IMR-90 (cell line): Measurements from ENCODE around the gene CD300H. TPM values are rescaled to one million over a fixed set of nuclear protein-coding genes. Genes with fewer than 3 reads are reported as not detected.

Experiments
- ATAC-seq: fragments of 200-7000 bp; cut with Tn5 transposase; 2 replicates; pipeline ENCODE4 v1.9.1; 2020; ENCODE audit warnings: low read depth, mild to moderate bottlenecking, moderate library complexity
- BruUV-seq: library from RNA; stranded (reverse); fragments of 400-500 nt; replicated peaks from 2 replicates; lab custom pipeline; 2021; lab: Mats Ljungman, UMichigan
- CTCF ChIA-PET: fragments of 300-600 bp; formaldehyde crosslinking; extraction: SDS; loops from one replicate; lab custom pipeline; 2021; ENCODE audit warnings: antibody characterized with exemption; lab: Yijun Ruan, JAX
- POLR2A ChIA-PET: fragments of 300-600 bp; sonication (Branson Sonifier 250); formaldehyde crosslinking; loops from one replicate; lab custom pipeline; 2022; ENCODE audit warnings: antibody characterized with exemption; ENCODE audit not compliant: unreplicated experiment; lab: Charles Lee
- DNase-seq: peaks from one replicate; pipeline ENCODE4 v3.0.0; 2013
- H2AFZ ChIP-seq: replicated peaks from 2 replicates; pipeline ENCODE3; 2013; ENCODE audit warnings: low read length, mild to moderate bottlenecking; ENCODE audit not compliant: poor library complexity
- H2AK5ac ChIP-seq: 2 replicates; pipeline ENCODE4 v1.6.1; 2013; ENCODE audit warnings: low read depth, low read length, inconsistent platforms
- H2AK9ac ChIP-seq: replicated peaks from 2 replicates; pipeline ENCODE3; 2013; ENCODE audit warnings: mild to moderate bottlenecking, low read depth, low read length, moderate library complexity; ENCODE audit not compliant: poor library complexity
- H2BK120ac ChIP-seq: 2 replicates; pipeline ENCODE4 v1.6.1; 2013; ENCODE audit warnings: low read depth, low read length, inconsistent platforms
- H2BK15ac ChIP-seq: 3 replicates; pipeline ENCODE4 v1.6.1; 2013; ENCODE audit warnings: low read depth, low read length, inconsistent platforms
- H2BK20ac ChIP-seq: 2 replicates; pipeline ENCODE4 v1.6.1; 2013; ENCODE audit warnings: low read depth, mild to moderate bottlenecking, inconsistent platforms, low read length, moderate library complexity
- H2BK5ac ChIP-seq: 2 replicates; pipeline ENCODE4 v1.6.1; 2013; ENCODE audit warnings: mild to moderate bottlenecking, low read depth, low read length, inconsistent platforms; ENCODE audit not compliant: poor library complexity, severe bottlenecking
- H3K14ac ChIP-seq: replicated peaks from 2 replicates; pipeline ENCODE4 v1.6.1; 2013; ENCODE audit warnings: low read depth, low read length, inconsistent platforms
- H3K18ac ChIP-seq: 2 replicates; pipeline ENCODE4 v1.6.1; 2013; ENCODE audit warnings: low read depth, low read length, control low read depth
- H3K23ac ChIP-seq: 2 replicates; pipeline ENCODE4 v1.6.1; 2013; ENCODE audit warnings: low read depth, low read length, inconsistent platforms
- H3K27ac ChIP-seq: 2 replicates; pipeline ENCODE4 v1.5.1; 2013; ENCODE audit warnings: mild to moderate bottlenecking, control low read depth, low read length; ENCODE audit not compliant: insufficient read depth
- H3K27me3 ChIP-seq: 2 replicates; pipeline ENCODE4 v1.6.1; 2013; ENCODE audit warnings: low read length; ENCODE audit not compliant: control insufficient read depth, insufficient read depth
- H3K36me3 ChIP-seq: 2 replicates; pipeline ENCODE4 v1.6.1; 2013; ENCODE audit warnings: low read length, mixed read lengths; ENCODE audit not compliant: control insufficient read depth, insufficient read depth
- H3K4ac ChIP-seq: 2 replicates; pipeline ENCODE4 v1.6.1; 2013; ENCODE audit warnings: low read depth, low read length, inconsistent platforms
- H3K4me1 ChIP-seq: 2 replicates; pipeline ENCODE4 v1.6.1; 2013; ENCODE audit warnings: low read length, mixed read lengths; ENCODE audit not compliant: control insufficient read depth, insufficient read depth
- H3K4me2 ChIP-seq: 2 replicates; pipeline ENCODE4 v1.6.1; 2013; ENCODE audit warnings: low read depth, mild to moderate bottlenecking, control low read depth, low read length, moderate library complexity
- H3K4me3 ChIP-seq: 2 replicates; pipeline ENCODE4 v1.5.1; 2013; ENCODE audit warnings: low read depth, mild to moderate bottlenecking, control low read depth, low read length, moderate library complexity; ENCODE audit not compliant: insufficient read depth
- H3K56ac ChIP-seq: 2 replicates; pipeline ENCODE4 v1.6.1; 2013; ENCODE audit warnings: low read length, inconsistent platforms; ENCODE audit not compliant: insufficient read depth; ENCODE audit errors: extremely low read depth
- H3K79me1 ChIP-seq, 2 experiments: 2 replicates each; pipeline ENCODE4 v1.6.1; 2013; ENCODE audit warnings: low read length in 2 of 2, inconsistent platforms in 1 of 2, low read depth in 1 of 2
- H3K9ac ChIP-seq: 2 replicates; pipeline ENCODE4 v1.6.1; 2013; ENCODE audit warnings: low read depth, low read length, control low read depth
- H3K9me1 ChIP-seq: 2 replicates; pipeline ENCODE4 v1.6.1; 2013; ENCODE audit warnings: low read length, inconsistent platforms; ENCODE audit not compliant: insufficient read depth
- H3K9me3 ChIP-seq: 2 replicates; pipeline ENCODE4 v1.6.1; 2013; ENCODE audit warnings: low read length; ENCODE audit not compliant: control insufficient read depth, insufficient read depth
- H4K20me1 ChIP-seq: 2 replicates; pipeline ENCODE4 v1.6.1; 2013; ENCODE audit warnings: low read length, inconsistent platforms; ENCODE audit not compliant: insufficient read depth
- H4K5ac ChIP-seq: 2 replicates; pipeline ENCODE4 v1.6.1; 2013; ENCODE audit warnings: mild to moderate bottlenecking, low read depth, low read length, control low read depth
- H4K8ac ChIP-seq, 2 experiments: 2 replicates each; pipeline ENCODE4 v1.6.1; 2013; ENCODE audit warnings: low read depth in 2 of 2, low read length in 2 of 2, control low read depth in 1 of 2, inconsistent platforms in 1 of 2
- H4K91ac ChIP-seq: 2 replicates; pipeline ENCODE4 v1.6.1; 2013; ENCODE audit warnings: low read depth, low read length, inconsistent platforms; ENCODE audit not compliant: insufficient read depth
- BHLHE40 ChIP-seq: fragments of 150-350 bp; IDR thresholded peaks from 2 replicates; pipeline ENCODE4 v1.6.1; 2016; ENCODE audit warnings: mild to moderate bottlenecking, low read depth, low read length
- CEBPB ChIP-seq: IDR thresholded peaks from 2 replicates; pipeline ENCODE4 v1.6.1; 2012; ENCODE audit warnings: low read depth, low read length, improper control_type of control experiment
- CHD1 ChIP-seq: IDR thresholded peaks from 2 replicates; pipeline ENCODE4 v1.6.1; 2012; ENCODE audit warnings: low read depth, low read length, improper control_type of control experiment
- FOS ChIP-seq: fragments of 150-350 bp; IDR thresholded peaks from 2 replicates; pipeline ENCODE4 v1.6.1; 2016; ENCODE audit warnings: low read depth, low read length
- MAFK ChIP-seq: IDR thresholded peaks from 2 replicates; pipeline ENCODE4 v1.6.1; 2012; ENCODE audit warnings: low read depth, low read length, improper control_type of control experiment
- MAZ ChIP-seq: IDR thresholded peaks from 2 replicates; pipeline ENCODE4 v1.6.1; 2012; ENCODE audit warnings: low read depth, mild to moderate bottlenecking, low read length, improper control_type of control experiment, moderate library complexity, borderline replicate concordance
- MXI1 ChIP-seq: IDR thresholded peaks from 2 replicates; pipeline ENCODE4 v1.6.1; 2012; ENCODE audit warnings: low read depth, mild to moderate bottlenecking, low read length, moderate library complexity, borderline replicate concordance
- NFE2L2 ChIP-seq: fragments of 150-350 bp; IDR thresholded peaks from 2 replicates; pipeline ENCODE4 v1.6.1; 2016; ENCODE audit warnings: low read depth, mild to moderate bottlenecking, low read length
- POLR2A ChIP-seq: IDR thresholded peaks from 2 replicates; pipeline ENCODE4 v1.6.1; 2012; ENCODE audit warnings: mild to moderate bottlenecking, low read depth, low read length
- RAD21 ChIP-seq: IDR thresholded peaks from 2 replicates; pipeline ENCODE4 v1.6.1; 2012; ENCODE audit warnings: low read length, improper control_type of control experiment
- RCOR1 ChIP-seq: IDR thresholded peaks from 2 replicates; pipeline ENCODE4 v1.6.1; 2012; ENCODE audit warnings: mild to moderate bottlenecking, low read length, improper control_type of control experiment; ENCODE audit not compliant: insufficient replicate concordance
- RFX5 ChIP-seq: IDR thresholded peaks from 2 replicates; pipeline ENCODE4 v1.8.0; 2012; ENCODE audit warnings: low read depth, mild to moderate bottlenecking, low read length, moderate library complexity
- SMC3 ChIP-seq: fragments of 150-350 bp; IDR thresholded peaks from 2 replicates; pipeline ENCODE4 v1.6.1; 2016; ENCODE audit warnings: low read depth, mild to moderate bottlenecking, antibody characterized with exemption, low read length, moderate library complexity
- WGBS, 2 experiments: methylation state at CpG; one replicate each; pipeline versions ENCODE4 v1.1.5 to v1.1.7; 2013; ENCODE audit warnings: missing lambda C conversion rate in 2 of 2; ENCODE audit not compliant: insufficient read length in 1 of 2; ENCODE audit errors: extremely low coverage in 2 of 2; 5-methylcytosine and 5-hydroxymethylcytosine counted together
- dilution Hi-C: fragments of 300-500 bp; cut with HindIII; formaldehyde crosslinking; loops from one replicate; pipeline ENCODE4 v1.14.3; 2018; ENCODE audit warnings: low sequenced_read_pairs; ENCODE audit not compliant: unreplicated experiment
- in situ Hi-C: fragments of 300-500 bp; cut with MboI; formaldehyde crosslinking; loops from 3 replicates; pipeline ENCODE4 v1.14.3; 2019; ENCODE audit warnings: low sequenced_read_pairs, inconsistent platforms, mixed read lengths
- intact Hi-C: fragments of 100-400 bp; cut with micrococcal nuclease; formaldehyde crosslinking; loops from 2 replicates; pipeline ENCODE4 v1.10.0; 2022
- polyA plus RNA-seq, 3 experiments: library from polyadenylated mRNA; depleted of rRNA; stranded (reverse); fragments of >200 nt; gene quantifications; 2 replicates each; pipeline ENCODE4 v1.2.3, GENCODE V29; 2012; ENCODE audit warnings: low replicate concordance in 1 of 3
- total RNA-seq: library from RNA; depleted of rRNA; stranded (reverse); fragments of >200 nt; gene quantifications from 2 replicates; pipeline ENCODE4 v1.2.3, GENCODE V29; 2012
- TF ChIP-seq, protein P1 (sequence below): fragments of 150-350 bp; IDR thresholded peaks from 2 replicates; pipeline ENCODE4 v1.6.1; 2017; ENCODE audit warnings: mild to moderate bottlenecking, antibody characterized with exemption, low read length, low read depth
- TF ChIP-seq, protein P2 (sequence below): conservative IDR thresholded peaks from 2 replicates; pipeline ENCODE4 v1.5.1; 2012; ENCODE audit warnings: mild to moderate bottlenecking, low read depth, low read length, improper control_type of control experiment
- TF ChIP-seq, protein P3 (sequence below): fragments of 150-350 bp; IDR thresholded peaks from 2 replicates; pipeline ENCODE4 v1.6.1; 2016; ENCODE audit warnings: low read depth, mild to moderate bottlenecking, low read length, moderate library complexity, borderline replicate concordance

CD300H gene
- total and polyA plus RNA-seq, 2 of the 4 experiments (the other 2 are of a cell fraction) = not detected

DNA sequence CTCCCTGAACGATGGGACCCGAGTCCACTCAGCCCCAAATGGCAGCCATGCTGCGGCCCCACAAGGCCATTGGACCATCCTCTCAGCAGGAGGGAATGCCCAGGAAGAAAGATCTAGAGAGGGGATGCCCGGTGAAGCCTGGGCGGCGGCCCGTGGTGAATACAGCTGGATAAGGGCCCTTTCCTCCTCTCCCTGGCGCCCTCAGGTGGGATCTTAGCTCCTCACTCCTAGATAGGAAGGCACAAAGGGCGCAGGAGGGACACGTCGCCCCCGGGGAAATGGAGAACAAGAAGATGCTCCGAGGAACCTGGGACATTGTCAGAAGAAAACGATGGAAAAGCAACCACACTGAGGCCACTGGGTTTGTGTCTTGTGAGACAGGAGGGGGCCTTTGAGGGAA lies 23.9 kb downstream of the CD300H start:
- CTCF ChIA-PET = no interaction called here
- intact Hi-C loops = no loop called here

More for the DNA sequence above, 23.9 kb downstream of the CD300H start:
- Histone ChIP-seq H3K9ac (no peak overlapping the region), H4K8ac (no peak overlapping the region), H3K4me2 (no peak overlapping the region), H3K4ac (no peak overlapping the region), H3K23ac (no peak overlapping the region), H3K79me1 (no peaks in the 10 kb centered on the region), H2AK5ac (no peak overlapping the region), H3K27me3 (no peaks in the 10 kb centered on the region), H2AFZ (no peak overlapping the region), H3K9me1 (no peaks in the 10 kb centered on the region), H3K4me1 (no peaks in the 10 kb centered on the region), H4K5ac (no peak overlapping the region), H3K27ac (no peak overlapping the region), H2BK5ac (no peak overlapping the region), H3K9me3 (peaks cover 55% of the 10 kb centered on the region), H4K20me1 (no peaks in the 10 kb centered on the region), H2BK15ac (no peak overlapping the region), H3K14ac (no peak overlapping the region), H3K4me3 (no peak overlapping the region), H3K18ac (no peak overlapping the region), H3K36me3 (no peaks in the 10 kb centered on the region), H4K91ac (no peak overlapping the region), H2BK120ac (no peak overlapping the region), H2BK20ac (no peak overlapping the region), H2AK9ac (no peak overlapping the region), H3K56ac (no peak overlapping the region)
- TF ChIP-seq, protein P1, sequence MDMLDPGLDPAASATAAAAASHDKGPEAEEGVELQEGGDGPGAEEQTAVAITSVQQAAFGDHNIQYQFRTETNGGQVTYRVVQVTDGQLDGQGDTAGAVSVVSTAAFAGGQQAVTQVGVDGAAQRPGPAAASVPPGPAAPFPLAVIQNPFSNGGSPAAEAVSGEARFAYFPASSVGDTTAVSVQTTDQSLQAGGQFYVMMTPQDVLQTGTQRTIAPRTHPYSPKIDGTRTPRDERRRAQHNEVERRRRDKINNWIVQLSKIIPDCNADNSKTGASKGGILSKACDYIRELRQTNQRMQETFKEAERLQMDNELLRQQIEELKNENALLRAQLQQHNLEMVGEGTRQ = no peak
- no peak for TF ChIP-seq SMC3
- no peak for TF ChIP-seq MAZ
- no peak for TF ChIP-seq BHLHE40
- no peak for TF ChIP-seq MAFK
- TF ChIP-seq RFX5 = no peak
- TF ChIP-seq, protein P2, sequence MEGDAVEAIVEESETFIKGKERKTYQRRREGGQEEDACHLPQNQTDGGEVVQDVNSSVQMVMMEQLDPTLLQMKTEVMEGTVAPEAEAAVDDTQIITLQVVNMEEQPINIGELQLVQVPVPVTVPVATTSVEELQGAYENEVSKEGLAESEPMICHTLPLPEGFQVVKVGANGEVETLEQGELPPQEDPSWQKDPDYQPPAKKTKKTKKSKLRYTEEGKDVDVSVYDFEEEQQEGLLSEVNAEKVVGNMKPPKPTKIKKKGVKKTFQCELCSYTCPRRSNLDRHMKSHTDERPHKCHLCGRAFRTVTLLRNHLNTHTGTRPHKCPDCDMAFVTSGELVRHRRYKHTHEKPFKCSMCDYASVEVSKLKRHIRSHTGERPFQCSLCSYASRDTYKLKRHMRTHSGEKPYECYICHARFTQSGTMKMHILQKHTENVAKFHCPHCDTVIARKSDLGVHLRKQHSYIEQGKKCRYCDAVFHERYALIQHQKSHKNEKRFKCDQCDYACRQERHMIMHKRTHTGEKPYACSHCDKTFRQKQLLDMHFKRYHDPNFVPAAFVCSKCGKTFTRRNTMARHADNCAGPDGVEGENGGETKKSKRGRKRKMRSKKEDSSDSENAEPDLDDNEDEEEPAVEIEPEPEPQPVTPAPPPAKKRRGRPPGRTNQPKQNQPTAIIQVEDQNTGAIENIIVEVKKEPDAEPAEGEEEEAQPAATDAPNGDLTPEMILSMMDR = no peak
- TF ChIP-seq, protein P3, sequence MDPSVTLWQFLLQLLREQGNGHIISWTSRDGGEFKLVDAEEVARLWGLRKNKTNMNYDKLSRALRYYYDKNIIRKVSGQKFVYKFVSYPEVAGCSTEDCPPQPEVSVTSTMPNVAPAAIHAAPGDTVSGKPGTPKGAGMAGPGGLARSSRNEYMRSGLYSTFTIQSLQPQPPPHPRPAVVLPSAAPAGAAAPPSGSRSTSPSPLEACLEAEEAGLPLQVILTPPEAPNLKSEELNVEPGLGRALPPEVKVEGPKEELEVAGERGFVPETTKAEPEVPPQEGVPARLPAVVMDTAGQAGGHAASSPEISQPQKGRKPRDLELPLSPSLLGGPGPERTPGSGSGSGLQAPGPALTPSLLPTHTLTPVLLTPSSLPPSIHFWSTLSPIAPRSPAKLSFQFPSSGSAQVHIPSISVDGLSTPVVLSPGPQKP = no peak
- TF ChIP-seq RAD21 = no peak
- no peak for TF ChIP-seq MXI1
- no peak for TF ChIP-seq POLR2A
- no peak for TF ChIP-seq RCOR1
- no peak for TF ChIP-seq CEBPB
- TF ChIP-seq FOS = no peak
- no peak for TF ChIP-seq NFE2L2
- TF ChIP-seq CHD1 = no peak
- POLR2A ChIA-PET = no interaction called here
- no peak for ATAC-seq
- dilution Hi-C loops (no loop called here), in situ Hi-C loops (no loop called here)
- no TSS peak for BruUV-seq
- WGBS, 2 experiments = no CpG with 5 or more reads among the region's 14 CpGs
- no peak for DNase-seq
